WI38 (cell line): ENCODE data around the gene BMPR2.
"Not testable (repeated sequence)": the region's sequence is repeated elsewhere in the genome, so short reads cannot be mapped to it uniquely, and the experiment has no call there.

ENCODE experiments used
- H3K4me3 ChIP-seq: 2 replicates; pipeline ENCODE4 v1.5.1; 2011; ENCODE audit warnings: low read depth, mild to moderate bottlenecking, control low read depth, low read length
- TF ChIP-seq, protein P1 (sequence below): IDR thresholded peaks from 2 replicates; pipeline ENCODE4 v1.5.1; 2012; ENCODE audit warnings: low read depth, mild to moderate bottlenecking, control low read depth, low read length

The BMPR2 gene

DNA sequence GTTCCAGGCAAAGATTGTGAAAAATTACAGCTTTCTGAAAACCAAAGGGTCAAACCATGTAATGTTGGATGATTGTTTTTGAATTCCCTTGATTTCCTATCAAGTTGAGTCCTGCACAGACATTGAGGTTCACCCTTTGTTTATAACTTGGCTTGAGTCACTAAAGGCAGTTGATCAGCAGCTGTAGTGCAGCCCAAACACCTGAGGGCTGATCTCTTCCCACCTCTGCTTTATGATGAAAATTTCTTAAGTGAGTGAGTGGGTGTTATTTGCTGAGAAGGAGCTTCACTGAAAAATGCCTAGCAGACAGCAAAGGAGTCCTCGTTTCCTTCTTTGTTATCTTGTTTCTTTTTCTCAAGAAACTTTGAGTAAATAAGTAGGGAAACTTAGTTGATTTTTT lies 31.9 kb upstream of the BMPR2 start:
- TF ChIP-seq, protein P1, sequence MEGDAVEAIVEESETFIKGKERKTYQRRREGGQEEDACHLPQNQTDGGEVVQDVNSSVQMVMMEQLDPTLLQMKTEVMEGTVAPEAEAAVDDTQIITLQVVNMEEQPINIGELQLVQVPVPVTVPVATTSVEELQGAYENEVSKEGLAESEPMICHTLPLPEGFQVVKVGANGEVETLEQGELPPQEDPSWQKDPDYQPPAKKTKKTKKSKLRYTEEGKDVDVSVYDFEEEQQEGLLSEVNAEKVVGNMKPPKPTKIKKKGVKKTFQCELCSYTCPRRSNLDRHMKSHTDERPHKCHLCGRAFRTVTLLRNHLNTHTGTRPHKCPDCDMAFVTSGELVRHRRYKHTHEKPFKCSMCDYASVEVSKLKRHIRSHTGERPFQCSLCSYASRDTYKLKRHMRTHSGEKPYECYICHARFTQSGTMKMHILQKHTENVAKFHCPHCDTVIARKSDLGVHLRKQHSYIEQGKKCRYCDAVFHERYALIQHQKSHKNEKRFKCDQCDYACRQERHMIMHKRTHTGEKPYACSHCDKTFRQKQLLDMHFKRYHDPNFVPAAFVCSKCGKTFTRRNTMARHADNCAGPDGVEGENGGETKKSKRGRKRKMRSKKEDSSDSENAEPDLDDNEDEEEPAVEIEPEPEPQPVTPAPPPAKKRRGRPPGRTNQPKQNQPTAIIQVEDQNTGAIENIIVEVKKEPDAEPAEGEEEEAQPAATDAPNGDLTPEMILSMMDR = no peak
- no peak overlapping the region for H3K4me3 ChIP-seq

DNA sequence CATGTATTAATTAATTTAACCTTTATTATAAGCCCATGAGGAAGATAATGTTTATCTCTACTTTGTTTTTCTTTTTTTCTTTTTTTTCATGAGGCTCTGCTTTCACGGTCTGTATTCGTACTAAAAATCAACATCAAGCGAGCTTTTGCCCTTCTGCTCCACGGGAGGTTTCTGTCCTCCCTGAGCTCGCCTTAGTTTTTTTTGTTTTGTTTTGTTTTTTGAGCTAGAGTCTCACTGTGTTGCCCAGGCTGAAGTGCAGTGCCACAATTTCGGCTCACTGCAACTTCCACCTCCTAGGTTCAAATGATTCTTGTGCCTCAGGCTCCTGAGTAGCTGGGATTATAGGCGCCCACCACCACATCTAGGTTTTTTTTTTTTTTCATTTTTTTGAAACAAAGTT lies 29.9 kb upstream of the BMPR2 start:
- no peak overlapping the region for H3K4me3 ChIP-seq
- TF ChIP-seq, protein P1 = no peak

DNA sequence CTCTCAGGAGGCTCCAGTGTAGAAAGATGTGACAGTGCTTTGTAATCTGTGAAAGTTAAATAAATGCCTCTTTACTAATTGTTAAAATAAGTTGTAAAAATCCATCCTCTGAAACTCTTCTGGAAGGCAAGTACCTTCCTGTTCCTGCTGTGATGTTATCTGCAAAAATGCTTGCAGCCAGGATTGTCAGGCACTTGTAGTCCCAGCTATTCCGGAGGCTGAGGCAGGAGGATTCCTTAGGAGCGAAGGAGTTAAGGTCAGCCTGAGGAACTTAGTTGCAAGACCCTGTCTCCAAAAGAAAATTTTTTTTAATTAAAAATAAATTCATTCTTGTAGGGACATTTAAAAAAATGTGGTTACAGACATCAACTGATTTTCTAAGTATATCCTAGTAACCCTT lies 22.7 kb upstream of the BMPR2 start:
- no peak overlapping the region for H3K4me3 ChIP-seq
- TF ChIP-seq, protein P1 = no peak

DNA sequence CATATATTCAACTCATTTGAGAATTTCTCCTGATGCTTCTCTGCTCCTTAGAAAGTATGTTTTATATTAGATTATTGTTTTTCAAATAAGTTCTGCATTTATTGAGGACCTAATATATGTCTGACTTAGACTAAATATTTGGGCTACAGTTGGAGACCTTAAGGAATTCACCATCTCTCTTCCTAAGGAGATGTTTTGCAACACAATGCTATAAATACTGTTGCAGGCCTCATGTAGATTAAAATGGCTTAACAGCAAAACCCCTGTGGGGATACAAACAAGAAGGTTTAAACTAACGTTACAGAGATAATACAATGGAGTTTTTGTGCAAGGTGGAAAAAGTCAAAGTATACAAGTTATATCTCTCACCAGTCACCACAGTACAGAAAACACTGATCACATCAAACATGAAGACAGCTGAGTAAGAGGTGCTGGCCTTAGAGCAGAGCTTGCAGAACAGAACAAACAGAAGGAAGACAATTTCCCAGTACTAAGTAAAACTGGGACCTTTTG lies 20.1 kb upstream of the BMPR2 start:
- TF ChIP-seq, protein P1 = no peak
- H3K4me3 ChIP-seq = no peak overlapping the region

DNA sequence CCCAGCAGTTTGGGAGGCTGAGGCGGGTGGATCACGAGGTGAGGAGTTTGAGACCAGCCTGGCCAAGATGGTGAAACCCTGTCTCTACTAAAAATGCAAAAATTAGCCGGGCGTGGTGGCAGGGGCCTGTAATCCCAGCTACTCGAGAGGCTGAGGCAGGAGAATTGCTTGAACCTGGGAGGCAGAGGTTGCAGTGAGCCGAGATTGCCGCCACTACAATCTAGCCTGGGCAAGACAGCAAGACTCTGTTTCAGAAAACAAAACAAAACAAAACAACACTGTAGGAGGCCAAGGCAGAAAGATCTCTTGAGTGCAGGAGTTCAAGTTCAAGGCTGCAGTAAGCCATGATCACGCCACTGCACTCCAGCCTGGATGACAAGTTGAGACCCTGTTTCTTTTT lies 17.2 kb upstream of the BMPR2 start:
- not testable (repeated sequence) for H3K4me3 ChIP-seq

DNA sequence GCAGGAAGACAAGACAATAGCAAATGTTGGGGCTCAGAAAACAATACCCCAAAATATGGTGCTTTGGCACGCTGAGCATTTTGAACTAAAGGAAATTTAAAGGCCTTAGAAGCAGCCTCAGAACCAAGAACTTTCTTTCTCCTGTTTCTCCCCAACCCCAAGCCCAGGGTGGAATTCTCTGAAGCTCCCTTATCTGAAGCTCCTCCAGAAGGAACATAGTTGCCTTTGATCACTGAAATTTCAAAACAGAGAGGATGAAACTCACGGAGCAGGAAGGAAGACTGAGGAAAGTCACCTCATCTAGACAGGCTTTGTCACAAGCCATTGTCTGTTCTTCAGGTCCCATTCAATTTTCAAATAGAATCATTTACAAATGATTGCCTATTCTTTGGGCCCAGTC lies 15.5 kb upstream of the BMPR2 start:
- TF ChIP-seq, protein P1 = no peak
- H3K4me3 ChIP-seq = no peak overlapping the region

DNA sequence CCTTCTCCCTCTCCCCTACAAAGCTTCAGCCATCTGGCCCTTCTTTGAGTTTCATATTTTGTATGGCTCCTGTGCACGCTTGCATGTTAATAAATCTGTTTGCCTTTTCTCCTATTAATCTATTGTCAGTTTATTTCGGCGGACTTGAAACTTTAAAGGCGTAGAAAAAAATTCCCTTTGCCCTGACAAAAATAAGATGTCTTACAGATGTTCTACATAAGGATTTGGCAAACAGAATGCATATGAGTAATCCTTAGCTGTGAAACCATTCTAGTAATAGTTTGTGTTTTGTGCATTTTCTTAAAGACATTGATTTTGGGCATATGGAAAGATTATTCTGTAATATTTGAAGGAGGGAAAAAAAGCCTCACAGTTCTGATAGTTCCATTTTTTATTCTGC lies 15.0 kb upstream of the BMPR2 start:
- TF ChIP-seq, protein P1 = no peak
- H3K4me3 ChIP-seq = no peak overlapping the region

DNA sequence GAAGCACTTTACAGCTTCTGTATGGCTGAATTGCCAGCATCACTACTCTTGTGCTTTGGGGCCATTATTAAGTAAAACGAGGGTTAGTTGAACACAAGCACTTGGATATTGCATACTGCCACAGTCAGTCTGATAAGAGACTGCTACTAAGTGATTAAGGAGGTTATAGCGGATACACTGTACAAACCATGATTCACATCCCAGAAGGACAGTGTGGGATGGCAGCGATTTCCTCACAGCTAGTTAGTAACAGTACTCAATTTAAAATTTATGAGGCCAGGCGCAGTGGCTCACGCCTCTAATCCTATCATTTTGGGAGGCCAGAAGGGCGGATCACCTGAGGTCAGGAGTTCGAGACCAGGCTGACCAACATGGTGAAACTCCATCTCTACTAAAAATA lies 2.6 kb upstream of the BMPR2 start:
- TF ChIP-seq, protein P1 = no peak
- H3K4me3 ChIP-seq = no peak overlapping the region

DNA sequence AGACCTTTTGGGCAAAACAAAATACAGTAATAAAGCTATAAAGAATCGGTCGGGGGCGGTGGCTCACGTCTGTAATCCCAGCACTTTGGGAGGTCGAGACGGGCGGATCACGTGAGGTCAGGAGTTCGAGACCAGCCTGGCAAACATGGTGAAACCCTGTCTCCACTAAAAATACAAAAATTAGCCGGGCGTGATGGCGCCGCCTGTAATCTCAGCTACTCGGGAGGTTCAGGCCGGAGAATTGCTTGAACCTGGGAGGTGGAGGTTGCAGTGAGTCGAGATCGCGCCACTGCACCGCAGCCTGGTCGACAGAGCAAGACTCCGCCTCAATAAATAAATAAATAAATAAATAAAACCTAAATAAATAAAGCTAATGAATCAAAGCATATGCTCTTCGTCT lies 1.7 kb upstream of the BMPR2 start:
- H3K4me3 ChIP-seq = peak overlapping the region; percentile 94; the same call in 1 of the 2 replicates
